Left lobe of liver (tissue), 2 donors: ENCODE measurements around the gene COL13A1. TPM values are rescaled to one million over a fixed set of nuclear protein-coding genes. Genes with fewer than 3 reads are reported as not detected.
A peak's percentile ranks its signal among the peaks of the same experiment; 100 is the strongest.

Source experiments
- ATAC-seq: fragments of 200-7000 bp; cut with Tn5 transposase; one replicate; pipeline ENCODE4 v1.9.1; 2020; ENCODE audit warnings: mild to moderate bottlenecking, moderate library complexity
- DNase-seq: peaks from one replicate; pipeline ENCODE4 v3.0.0-alpha.2; 2020; ENCODE audit warnings: low spot score
- total RNA-seq: library from RNA; stranded (reverse); gene quantifications from one replicate; pipeline ENCODE4 v1.2.1, GENCODE V29; 2021
- donor health status: DM: no; HTN: no; CAD: no; lungs with moderate emphysema.
- donor health status: DM: no; HTN: yes; CAD: no.

Gene COL13A1
- total RNA-seq, 1 donor from 2014 or later = 0.48 TPM

DNA sequence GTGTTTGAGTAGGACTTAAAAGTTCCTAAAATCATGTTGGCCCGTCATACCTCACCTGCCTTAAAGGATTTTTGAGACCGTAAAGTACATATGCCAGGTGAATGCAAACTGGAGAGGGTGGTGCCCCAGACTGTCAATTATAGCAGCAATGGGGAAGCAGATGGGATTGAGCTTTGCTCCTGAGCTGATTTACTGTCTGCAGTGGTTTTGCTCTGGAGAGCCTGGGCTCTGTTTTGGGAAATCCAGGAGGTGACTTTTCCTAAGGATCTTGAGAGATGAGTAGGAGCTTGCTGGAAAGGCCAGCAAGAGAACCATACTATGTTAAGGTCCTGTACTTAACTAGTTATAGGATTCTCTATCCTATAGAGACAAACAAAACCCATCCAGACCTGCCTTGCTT lies 43.0 kb downstream of the COL13A1 start:
- DNase-seq (no peak), ATAC-seq (no peak)

DNA sequence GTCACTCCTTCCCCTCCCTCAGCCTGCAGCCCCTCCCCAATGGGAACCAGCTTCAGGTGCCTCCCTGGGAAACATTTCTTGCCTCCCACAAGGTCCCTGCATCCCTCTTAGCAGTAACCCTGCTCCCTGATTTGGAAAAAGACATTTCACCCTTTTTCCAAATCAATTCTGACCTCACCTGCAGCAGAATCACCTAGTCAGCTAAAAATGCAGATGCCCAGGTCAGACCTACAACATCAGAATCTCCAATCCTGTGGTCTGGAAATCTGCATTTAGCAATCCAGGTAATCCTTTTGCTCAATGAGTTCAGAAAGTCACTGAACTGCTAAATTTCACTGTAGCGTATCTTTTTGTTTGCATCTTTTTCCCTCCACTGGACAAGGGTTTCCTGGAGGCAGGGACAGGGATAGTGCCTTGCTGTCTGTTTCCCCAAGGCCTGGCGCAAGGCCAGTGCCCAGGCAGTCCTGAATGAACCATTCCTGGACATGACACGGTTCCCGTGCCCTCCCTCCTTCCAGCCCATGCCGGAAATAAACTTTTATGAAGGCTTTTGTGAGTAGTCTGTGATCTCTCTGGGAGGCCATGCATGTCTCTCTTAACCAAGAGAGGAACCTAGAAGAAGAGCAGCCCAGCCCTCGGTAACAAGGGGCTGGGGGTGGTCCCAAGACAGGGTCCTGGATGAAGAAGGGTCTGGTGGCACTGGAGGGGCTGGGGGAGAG lies 44.0 kb downstream of the COL13A1 start:
- no peak for DNase-seq
- ATAC-seq = peak; percentile 39

DNA sequence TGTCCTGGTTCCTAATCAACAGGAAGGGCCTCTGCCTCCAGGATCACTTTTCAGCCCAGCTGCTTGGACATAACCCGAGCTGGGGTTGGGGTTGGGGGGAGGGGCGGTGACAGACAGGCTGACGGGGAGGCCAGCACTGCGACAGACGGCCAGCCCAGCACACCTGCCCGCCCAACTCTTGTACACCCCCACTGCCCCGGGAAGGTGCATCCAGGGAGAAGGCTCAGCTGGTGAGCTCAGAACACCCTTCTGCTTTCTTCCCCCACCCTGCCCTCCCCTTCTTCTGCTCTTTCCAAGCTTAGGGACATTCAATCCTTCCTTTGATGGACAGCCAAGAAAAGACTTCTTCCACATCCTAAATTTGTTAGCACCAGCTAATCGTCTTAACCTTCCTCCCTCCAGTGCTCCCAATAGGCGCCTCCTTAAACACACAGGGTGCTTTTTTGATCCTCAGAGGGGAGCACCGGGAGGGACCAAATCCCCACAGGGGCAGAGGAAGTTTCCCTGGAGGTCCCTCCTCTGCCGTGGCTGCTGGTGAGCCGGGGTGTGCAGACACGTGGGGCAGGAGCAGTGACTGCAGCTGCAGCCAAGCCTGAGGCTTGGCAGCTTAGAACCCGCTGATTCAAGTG lies 44.7 kb downstream of the COL13A1 start:
- DNase-seq (no peak), ATAC-seq (no peak)

DNA sequence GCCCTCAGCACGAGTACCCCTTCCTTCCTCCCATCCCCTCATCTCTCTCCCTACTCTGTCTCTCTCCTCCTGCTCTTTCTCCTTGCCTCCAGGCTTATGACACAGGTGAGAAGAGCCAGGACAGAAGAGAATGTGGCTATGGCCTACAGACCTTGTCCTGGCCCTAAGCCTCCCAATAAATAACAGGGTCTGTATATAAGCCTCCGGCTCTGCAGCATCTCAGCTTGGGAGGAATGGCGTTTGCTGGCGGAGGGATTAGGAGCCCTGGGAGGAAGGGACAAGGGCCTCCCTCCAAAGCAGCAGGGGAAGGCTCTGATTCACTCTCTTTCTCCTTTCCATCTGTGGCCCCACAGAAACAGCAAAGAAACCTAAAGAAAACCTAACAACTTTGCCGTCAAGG lies 45.8 kb downstream of the COL13A1 start:
- no peak for DNase-seq
- no peak for ATAC-seq

DNA sequence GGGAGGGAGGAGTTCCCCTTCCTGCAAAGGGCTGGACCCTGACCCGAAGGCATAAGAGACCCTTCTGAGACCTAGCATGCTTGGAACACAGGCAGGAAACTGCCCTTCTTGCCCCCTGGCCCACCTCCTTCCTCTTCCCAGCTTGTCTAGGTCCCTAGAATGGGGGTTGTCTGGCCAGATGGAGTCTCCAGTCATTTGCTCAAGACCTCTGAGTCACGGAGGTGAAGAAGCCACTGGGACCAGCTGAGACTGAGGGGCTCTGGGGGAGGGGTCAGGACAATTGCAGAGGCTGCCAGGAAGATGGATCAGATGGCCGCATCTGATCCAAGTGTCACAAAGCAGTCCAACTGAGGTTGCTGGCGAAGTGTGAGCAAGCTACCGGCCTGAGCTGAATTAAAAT lies 46.2 kb downstream of the COL13A1 start:
- DNase-seq (no peak), ATAC-seq (no peak)

GRCh38 chr10:69848454-69848853 lies 46.7 kb downstream of the COL13A1 start:
- ATAC-seq (no peak), DNase-seq (no peak)

DNA sequence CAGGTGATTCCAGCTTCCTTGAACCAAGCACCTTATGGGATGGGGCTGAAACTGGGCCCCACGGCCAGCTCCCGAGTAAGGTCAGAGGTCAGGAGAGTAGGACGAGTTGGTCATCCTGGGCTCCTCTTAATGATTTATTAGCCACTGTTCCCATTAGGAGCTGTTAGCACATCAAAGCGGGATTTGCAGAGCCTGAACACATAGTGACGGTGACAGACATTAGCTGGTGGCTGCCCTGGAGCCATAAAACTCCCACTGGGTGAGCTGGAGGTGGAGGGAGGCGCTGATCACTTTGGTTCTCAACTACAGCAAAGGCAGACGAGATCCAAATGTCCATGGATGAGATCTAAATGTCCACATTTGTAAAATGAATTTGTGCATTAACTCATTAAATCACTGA lies 48.1 kb downstream of the COL13A1 start:
- ATAC-seq (no peak), DNase-seq (no peak)

- ATAC-seq (no peak), DNase-seq (no peak)
Observed at GRCh38 chr10:69850440-69850839, 48.7 kb downstream of the COL13A1 start.

DNA sequence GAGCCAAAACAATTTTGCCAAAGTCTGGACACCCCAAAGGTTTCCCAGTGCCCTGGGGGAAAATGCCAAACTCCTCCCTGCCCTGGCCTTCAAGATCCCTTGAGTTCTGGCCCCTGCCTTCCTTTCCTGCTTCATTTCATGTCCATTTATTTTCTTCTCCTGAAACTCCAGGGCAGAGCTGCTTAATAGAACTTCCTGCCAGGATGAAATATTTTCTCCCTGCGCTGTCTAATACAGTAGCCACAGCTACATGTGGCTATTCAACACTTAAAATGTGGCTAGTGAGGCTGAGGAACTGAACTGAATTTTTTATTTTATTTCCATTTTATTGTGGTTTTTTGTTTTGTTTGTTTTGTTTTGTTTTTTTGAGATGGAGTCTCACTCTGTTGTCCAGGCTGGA lies 49.6 kb downstream of the COL13A1 start:
- DNase-seq (no peak), ATAC-seq (no peak)

GRCh38 chr10:69853064-69853463 lies 51.4 kb downstream of the COL13A1 start:
- no peak for DNase-seq

GRCh38 chr10:69854511-69855345 lies 53.0 kb downstream of the COL13A1 start:
- ATAC-seq = no peak
- DNase-seq = no peak

More at GRCh38 chr10:69853064-69853463, 51.4 kb downstream of the COL13A1 start:
- ATAC-seq = no peak

GRCh38 chr10:69855346-69856111 lies 53.8 kb downstream of the COL13A1 start:
- ATAC-seq (no peak), DNase-seq (no peak)

DNA sequence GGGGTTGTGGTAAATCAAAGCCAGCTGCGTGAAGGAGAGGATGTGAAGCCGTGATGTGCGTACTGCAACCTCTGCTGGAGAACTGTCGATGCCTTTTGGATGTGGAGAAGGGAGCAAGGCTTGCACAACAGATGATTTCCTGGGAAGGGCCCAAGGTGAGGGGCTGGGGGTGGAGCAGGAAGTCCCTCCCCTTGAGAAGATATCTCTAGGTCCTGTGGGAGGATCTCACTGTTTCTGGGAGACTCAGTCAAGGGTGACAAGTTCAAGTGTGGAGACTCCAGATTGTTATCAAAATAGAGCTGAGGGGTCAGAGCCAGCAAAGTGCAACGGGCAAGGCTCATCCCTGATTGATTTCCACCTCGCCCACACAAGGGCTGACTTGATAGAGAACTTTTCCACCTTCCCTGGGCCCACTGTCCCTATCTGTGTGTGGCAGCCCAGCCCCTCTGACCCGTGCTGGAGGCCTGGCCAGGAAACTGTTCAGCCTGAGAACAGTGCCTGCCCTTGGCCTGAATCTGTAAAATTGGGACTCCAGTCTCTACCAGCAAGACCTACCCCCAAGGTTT lies 55.0 kb downstream of the COL13A1 start:
- ATAC-seq (no peak), DNase-seq (no peak)

DNA sequence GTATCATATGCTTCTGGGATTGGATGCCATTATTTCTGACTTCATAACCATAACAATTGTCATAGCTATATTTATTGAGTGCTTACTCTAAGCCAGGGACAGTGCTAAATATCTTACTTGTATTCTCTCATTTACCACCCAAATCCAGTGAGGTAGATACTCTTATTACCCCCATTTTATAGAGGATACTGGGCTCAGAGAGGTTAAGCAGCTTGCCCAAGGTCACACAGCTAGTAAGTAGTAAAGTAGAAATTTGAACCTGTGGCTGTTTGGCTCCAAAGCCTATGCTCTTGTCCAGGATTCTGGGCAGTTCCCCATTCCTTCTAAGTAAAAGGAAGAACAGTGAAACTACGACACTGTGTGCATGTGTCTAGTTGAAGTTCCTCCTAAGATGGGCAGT lies 56.5 kb downstream of the COL13A1 start:
- no peak for ATAC-seq
- no peak for DNase-seq

DNA sequence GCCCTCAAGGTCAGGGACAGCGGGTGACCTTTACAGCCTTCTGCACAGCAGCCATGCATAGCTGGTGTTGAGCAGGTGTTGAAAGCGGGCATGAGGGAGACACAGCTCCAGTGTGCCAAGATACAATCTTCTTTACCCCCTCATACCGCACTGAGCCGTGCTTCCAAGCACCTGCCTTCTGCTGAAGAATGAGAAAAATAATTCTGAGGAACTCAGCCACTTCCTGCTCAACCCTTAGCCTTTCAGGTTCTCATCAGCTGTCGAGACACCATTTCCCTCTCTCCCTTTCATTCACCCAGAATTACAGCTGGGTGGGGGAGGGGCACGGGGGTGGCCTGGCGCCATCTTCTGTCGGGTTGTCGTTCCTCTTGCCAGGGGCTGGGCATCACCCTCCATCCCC lies 58.6 kb downstream of the COL13A1 start:
- DNase-seq (no peak), ATAC-seq (no peak)

DNA sequence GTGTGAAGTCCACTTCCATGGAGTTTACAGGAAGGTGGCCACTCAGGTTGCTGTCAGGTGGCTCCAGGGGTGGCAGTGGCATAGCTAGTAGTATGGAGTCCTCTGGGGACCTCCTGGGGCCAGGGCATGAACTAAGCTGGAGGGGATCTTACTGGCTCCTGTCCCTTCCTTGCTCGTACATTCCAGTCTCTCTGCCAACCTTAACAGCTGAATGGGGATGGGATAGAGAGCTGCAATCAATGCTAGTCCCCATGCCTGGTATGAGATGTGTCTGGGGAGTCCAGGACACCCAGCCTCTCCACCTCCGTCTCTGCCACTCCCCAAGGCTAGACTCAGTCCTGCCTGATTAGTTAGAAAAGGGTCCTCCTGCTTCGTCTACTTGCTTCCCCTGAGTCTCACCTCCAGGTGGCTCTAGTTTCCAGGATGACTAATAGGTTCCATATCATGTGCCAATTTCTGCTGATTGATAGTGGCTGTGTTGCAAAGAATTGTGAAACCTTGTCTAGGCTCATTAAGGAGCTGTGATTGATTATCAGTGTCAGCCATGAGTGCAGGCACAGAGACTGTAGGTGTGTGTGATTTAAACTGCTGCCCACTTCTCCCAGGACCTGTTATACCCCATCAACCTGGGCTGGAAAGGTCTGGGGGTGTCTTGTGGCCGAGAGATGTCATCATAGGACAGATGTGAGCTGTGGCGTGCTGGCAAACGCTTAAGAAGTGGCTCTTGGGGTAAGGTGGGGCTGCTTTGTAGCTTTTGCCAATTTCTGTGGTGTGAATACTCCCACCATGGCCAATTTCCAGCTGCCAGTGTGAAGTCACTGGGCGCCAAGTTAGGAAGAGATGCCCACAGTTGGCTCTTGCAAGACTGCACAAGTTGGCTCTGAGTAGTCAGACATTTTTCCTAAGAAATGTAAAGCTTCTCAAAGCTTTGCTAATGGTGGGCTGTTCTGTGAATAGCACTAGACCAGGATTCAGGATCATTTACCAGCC lies 59.8 kb downstream of the COL13A1 start:
- ATAC-seq (peak; percentile 69), DNase-seq (no peak)

DNA sequence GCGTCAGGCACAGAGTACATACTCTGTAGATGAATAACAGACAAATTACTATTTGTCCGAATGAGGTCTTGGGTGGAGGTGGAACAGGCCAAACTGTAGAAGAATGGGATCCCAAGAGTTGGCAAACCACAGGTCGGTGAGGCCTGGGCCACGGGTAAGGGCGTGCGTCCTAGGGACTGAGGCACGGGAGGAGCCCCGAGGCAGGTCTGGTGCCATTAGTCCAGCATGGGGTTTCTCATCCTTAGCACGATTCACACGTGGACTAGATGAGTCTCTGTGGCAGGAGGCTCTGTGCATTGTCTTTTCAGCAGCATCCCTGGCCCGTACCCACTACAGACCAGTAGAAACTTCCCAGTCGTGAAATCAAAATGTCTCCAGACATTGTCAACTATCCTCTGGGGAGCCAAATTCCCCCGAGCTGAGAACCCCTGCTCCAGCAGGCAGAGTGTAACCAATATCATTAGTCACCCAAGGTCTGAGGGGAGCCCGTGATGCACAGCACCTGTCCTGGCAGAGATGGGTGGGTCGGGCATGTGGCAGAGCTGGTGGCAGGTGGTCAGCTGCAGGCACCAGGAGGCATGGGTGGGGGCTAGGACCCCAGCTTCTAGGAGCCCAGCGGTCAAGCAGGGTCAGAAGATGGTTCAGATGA lies 61.3 kb downstream of the COL13A1 start:
- no peak for ATAC-seq
- no peak for DNase-seq

DNA sequence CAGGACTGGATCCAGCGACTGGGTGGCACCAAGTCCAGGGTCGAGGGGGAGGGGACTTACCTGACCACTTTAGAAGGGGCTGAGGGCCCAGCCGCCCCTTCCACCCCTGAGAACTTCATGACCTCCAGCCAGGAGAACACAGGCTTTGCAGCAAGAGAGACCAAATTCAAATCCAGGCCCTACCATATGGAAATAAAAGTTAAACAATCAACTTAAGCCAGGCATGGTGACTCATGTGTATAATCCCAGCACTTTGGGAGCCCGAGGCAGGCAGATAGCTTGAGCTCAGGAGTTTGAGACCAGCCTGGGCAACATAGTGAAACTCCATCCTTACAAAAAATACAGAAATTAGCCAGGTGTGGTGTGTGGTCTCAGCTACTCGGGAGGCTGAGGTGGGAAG lies 61.9 kb downstream of the COL13A1 start:
- no peak for DNase-seq
- ATAC-seq = no peak

DNA sequence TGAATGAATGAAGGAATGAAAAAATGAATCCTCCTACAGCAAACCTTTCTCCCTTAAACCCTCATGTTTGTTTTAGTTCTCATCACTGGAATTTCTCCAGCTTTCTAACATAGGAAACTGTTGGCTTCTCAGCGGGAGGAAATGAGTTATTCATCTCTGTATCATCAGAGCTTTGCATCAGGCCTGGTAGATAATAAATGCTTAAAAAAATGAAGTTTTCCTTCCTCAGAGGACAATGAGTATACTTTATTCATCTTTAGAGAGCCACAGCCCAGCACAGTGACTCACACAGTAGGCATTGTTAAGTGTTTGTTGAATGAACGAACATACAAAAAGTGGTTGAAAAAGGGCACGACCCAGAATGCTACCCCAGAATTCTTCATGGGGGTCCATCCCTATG lies 62.6 kb downstream of the COL13A1 start:
- ATAC-seq (no peak), DNase-seq (no peak)
